IMR-90 (cell line): ENCODE data around the gene ABHD17A. TPM values are rescaled to one million over a fixed set of nuclear protein-coding genes. Genes with fewer than 3 reads are reported as not detected.
A peak's percentile ranks its signal among the peaks of the same experiment; 100 is the strongest.

ENCODE experiments used
- ATAC-seq: fragments of 200-7000 bp; cut with Tn5 transposase; 2 replicates; pipeline ENCODE4 v1.9.1; 2020; ENCODE audit warnings: low read depth, mild to moderate bottlenecking, moderate library complexity
- BruUV-seq: library from RNA; stranded (reverse); fragments of 400-500 nt; replicated peaks from 2 replicates; lab custom pipeline; 2021; lab: Mats Ljungman, UMichigan
- CTCF ChIA-PET: fragments of 300-600 bp; formaldehyde crosslinking; extraction: SDS; loops from one replicate; lab custom pipeline; 2021; ENCODE audit warnings: antibody characterized with exemption; lab: Yijun Ruan, JAX
- POLR2A ChIA-PET: fragments of 300-600 bp; sonication (Branson Sonifier 250); formaldehyde crosslinking; loops from one replicate; lab custom pipeline; 2022; ENCODE audit warnings: antibody characterized with exemption; ENCODE audit not compliant: unreplicated experiment; lab: Charles Lee
- DNase-seq: peaks from one replicate; pipeline ENCODE4 v3.0.0; 2013
- H2AFZ ChIP-seq: replicated peaks from 2 replicates; pipeline ENCODE3; 2013; ENCODE audit warnings: low read length, mild to moderate bottlenecking; ENCODE audit not compliant: poor library complexity
- H2AK5ac ChIP-seq: 2 replicates; pipeline ENCODE4 v1.6.1; 2013; ENCODE audit warnings: low read depth, low read length, inconsistent platforms
- H2AK9ac ChIP-seq: replicated peaks from 2 replicates; pipeline ENCODE3; 2013; ENCODE audit warnings: mild to moderate bottlenecking, low read depth, low read length, moderate library complexity; ENCODE audit not compliant: poor library complexity
- H2BK120ac ChIP-seq: 2 replicates; pipeline ENCODE4 v1.6.1; 2013; ENCODE audit warnings: low read depth, low read length, inconsistent platforms
- H2BK15ac ChIP-seq: 3 replicates; pipeline ENCODE4 v1.6.1; 2013; ENCODE audit warnings: low read depth, low read length, inconsistent platforms
- H2BK20ac ChIP-seq: 2 replicates; pipeline ENCODE4 v1.6.1; 2013; ENCODE audit warnings: low read depth, mild to moderate bottlenecking, inconsistent platforms, low read length, moderate library complexity
- H2BK5ac ChIP-seq: 2 replicates; pipeline ENCODE4 v1.6.1; 2013; ENCODE audit warnings: mild to moderate bottlenecking, low read depth, low read length, inconsistent platforms; ENCODE audit not compliant: poor library complexity, severe bottlenecking
- H3K14ac ChIP-seq: replicated peaks from 2 replicates; pipeline ENCODE4 v1.6.1; 2013; ENCODE audit warnings: low read depth, low read length, inconsistent platforms
- H3K18ac ChIP-seq: 2 replicates; pipeline ENCODE4 v1.6.1; 2013; ENCODE audit warnings: low read depth, low read length, control low read depth
- H3K23ac ChIP-seq: 2 replicates; pipeline ENCODE4 v1.6.1; 2013; ENCODE audit warnings: low read depth, low read length, inconsistent platforms
- H3K27ac ChIP-seq: 2 replicates; pipeline ENCODE4 v1.5.1; 2013; ENCODE audit warnings: mild to moderate bottlenecking, control low read depth, low read length; ENCODE audit not compliant: insufficient read depth
- H3K27me3 ChIP-seq: 2 replicates; pipeline ENCODE4 v1.6.1; 2013; ENCODE audit warnings: low read length; ENCODE audit not compliant: control insufficient read depth, insufficient read depth
- H3K36me3 ChIP-seq: 2 replicates; pipeline ENCODE4 v1.6.1; 2013; ENCODE audit warnings: low read length, mixed read lengths; ENCODE audit not compliant: control insufficient read depth, insufficient read depth
- H3K4ac ChIP-seq: 2 replicates; pipeline ENCODE4 v1.6.1; 2013; ENCODE audit warnings: low read depth, low read length, inconsistent platforms
- H3K4me1 ChIP-seq: 2 replicates; pipeline ENCODE4 v1.6.1; 2013; ENCODE audit warnings: low read length, mixed read lengths; ENCODE audit not compliant: control insufficient read depth, insufficient read depth
- H3K4me2 ChIP-seq: 2 replicates; pipeline ENCODE4 v1.6.1; 2013; ENCODE audit warnings: low read depth, mild to moderate bottlenecking, control low read depth, low read length, moderate library complexity
- H3K4me3 ChIP-seq: 2 replicates; pipeline ENCODE4 v1.5.1; 2013; ENCODE audit warnings: low read depth, mild to moderate bottlenecking, control low read depth, low read length, moderate library complexity; ENCODE audit not compliant: insufficient read depth
- H3K56ac ChIP-seq: 2 replicates; pipeline ENCODE4 v1.6.1; 2013; ENCODE audit warnings: low read length, inconsistent platforms; ENCODE audit not compliant: insufficient read depth; ENCODE audit errors: extremely low read depth
- H3K79me1 ChIP-seq, 2 experiments: 2 replicates each; pipeline ENCODE4 v1.6.1; 2013; ENCODE audit warnings: low read length in 2 of 2, inconsistent platforms in 1 of 2, low read depth in 1 of 2
- H3K9ac ChIP-seq: 2 replicates; pipeline ENCODE4 v1.6.1; 2013; ENCODE audit warnings: low read depth, low read length, control low read depth
- H3K9me1 ChIP-seq: 2 replicates; pipeline ENCODE4 v1.6.1; 2013; ENCODE audit warnings: low read length, inconsistent platforms; ENCODE audit not compliant: insufficient read depth
- H3K9me3 ChIP-seq: 2 replicates; pipeline ENCODE4 v1.6.1; 2013; ENCODE audit warnings: low read length; ENCODE audit not compliant: control insufficient read depth, insufficient read depth
- H4K20me1 ChIP-seq: 2 replicates; pipeline ENCODE4 v1.6.1; 2013; ENCODE audit warnings: low read length, inconsistent platforms; ENCODE audit not compliant: insufficient read depth
- H4K5ac ChIP-seq: 2 replicates; pipeline ENCODE4 v1.6.1; 2013; ENCODE audit warnings: mild to moderate bottlenecking, low read depth, low read length, control low read depth
- H4K8ac ChIP-seq, 2 experiments: 2 replicates each; pipeline ENCODE4 v1.6.1; 2013; ENCODE audit warnings: low read depth in 2 of 2, low read length in 2 of 2, control low read depth in 1 of 2, inconsistent platforms in 1 of 2
- H4K91ac ChIP-seq: 2 replicates; pipeline ENCODE4 v1.6.1; 2013; ENCODE audit warnings: low read depth, low read length, inconsistent platforms; ENCODE audit not compliant: insufficient read depth
- BHLHE40 ChIP-seq: fragments of 150-350 bp; IDR thresholded peaks from 2 replicates; pipeline ENCODE4 v1.6.1; 2016; ENCODE audit warnings: mild to moderate bottlenecking, low read depth, low read length
- CEBPB ChIP-seq: IDR thresholded peaks from 2 replicates; pipeline ENCODE4 v1.6.1; 2012; ENCODE audit warnings: low read depth, low read length, improper control_type of control experiment
- CHD1 ChIP-seq: IDR thresholded peaks from 2 replicates; pipeline ENCODE4 v1.6.1; 2012; ENCODE audit warnings: low read depth, low read length, improper control_type of control experiment
- CTCF ChIP-seq: conservative IDR thresholded peaks from 2 replicates; pipeline ENCODE4 v1.5.1; 2012; ENCODE audit warnings: mild to moderate bottlenecking, low read depth, low read length, improper control_type of control experiment
- ELK1 ChIP-seq: fragments of 150-350 bp; IDR thresholded peaks from 2 replicates; pipeline ENCODE4 v1.6.1; 2016; ENCODE audit warnings: low read depth, mild to moderate bottlenecking, low read length, moderate library complexity, borderline replicate concordance
- FOS ChIP-seq: fragments of 150-350 bp; IDR thresholded peaks from 2 replicates; pipeline ENCODE4 v1.6.1; 2016; ENCODE audit warnings: low read depth, low read length
- MAFK ChIP-seq: IDR thresholded peaks from 2 replicates; pipeline ENCODE4 v1.6.1; 2012; ENCODE audit warnings: low read depth, low read length, improper control_type of control experiment
- MAZ ChIP-seq: IDR thresholded peaks from 2 replicates; pipeline ENCODE4 v1.6.1; 2012; ENCODE audit warnings: low read depth, mild to moderate bottlenecking, low read length, improper control_type of control experiment, moderate library complexity, borderline replicate concordance
- NFE2L2 ChIP-seq: fragments of 150-350 bp; IDR thresholded peaks from 2 replicates; pipeline ENCODE4 v1.6.1; 2016; ENCODE audit warnings: low read depth, mild to moderate bottlenecking, low read length
- POLR2A ChIP-seq: IDR thresholded peaks from 2 replicates; pipeline ENCODE4 v1.6.1; 2012; ENCODE audit warnings: mild to moderate bottlenecking, low read depth, low read length
- RAD21 ChIP-seq: IDR thresholded peaks from 2 replicates; pipeline ENCODE4 v1.6.1; 2012; ENCODE audit warnings: low read length, improper control_type of control experiment
- RCOR1 ChIP-seq: IDR thresholded peaks from 2 replicates; pipeline ENCODE4 v1.6.1; 2012; ENCODE audit warnings: mild to moderate bottlenecking, low read length, improper control_type of control experiment; ENCODE audit not compliant: insufficient replicate concordance
- RFX5 ChIP-seq: IDR thresholded peaks from 2 replicates; pipeline ENCODE4 v1.8.0; 2012; ENCODE audit warnings: low read depth, mild to moderate bottlenecking, low read length, moderate library complexity
- SMC3 ChIP-seq: fragments of 150-350 bp; IDR thresholded peaks from 2 replicates; pipeline ENCODE4 v1.6.1; 2016; ENCODE audit warnings: low read depth, mild to moderate bottlenecking, antibody characterized with exemption, low read length, moderate library complexity
- WGBS, 2 experiments: methylation state at CpG; one replicate each; pipeline versions ENCODE4 v1.1.5 to v1.1.7; 2013; ENCODE audit warnings: missing lambda C conversion rate in 2 of 2; ENCODE audit not compliant: insufficient read length in 1 of 2; ENCODE audit errors: extremely low coverage in 2 of 2; 5-methylcytosine and 5-hydroxymethylcytosine counted together
- dilution Hi-C: fragments of 300-500 bp; cut with HindIII; formaldehyde crosslinking; loops from one replicate; pipeline ENCODE4 v1.14.3; 2018; ENCODE audit warnings: low sequenced_read_pairs; ENCODE audit not compliant: unreplicated experiment
- in situ Hi-C: fragments of 300-500 bp; cut with MboI; formaldehyde crosslinking; loops from 3 replicates; pipeline ENCODE4 v1.14.3; 2019; ENCODE audit warnings: low sequenced_read_pairs, inconsistent platforms, mixed read lengths
- intact Hi-C: fragments of 100-400 bp; cut with micrococcal nuclease; formaldehyde crosslinking; loops from 2 replicates; pipeline ENCODE4 v1.10.0; 2022
- polyA plus RNA-seq, 3 experiments: library from polyadenylated mRNA; depleted of rRNA; stranded (reverse); fragments of >200 nt; gene quantifications; 2 replicates each; pipeline ENCODE4 v1.2.3, GENCODE V29; 2012; ENCODE audit warnings: low replicate concordance in 1 of 3
- total RNA-seq: library from RNA; depleted of rRNA; stranded (reverse); fragments of >200 nt; gene quantifications from 2 replicates; pipeline ENCODE4 v1.2.3, GENCODE V29; 2012
- TF ChIP-seq, protein P1 (sequence below): fragments of 150-350 bp; IDR thresholded peaks from 2 replicates; pipeline ENCODE4 v1.6.1; 2017; ENCODE audit warnings: mild to moderate bottlenecking, antibody characterized with exemption, low read length, low read depth

Gene ABHD17A
- total and polyA plus RNA-seq, 2 of the 4 experiments (the other 2 are of a cell fraction) = 37.8 to 76.2 TPM

DNA sequence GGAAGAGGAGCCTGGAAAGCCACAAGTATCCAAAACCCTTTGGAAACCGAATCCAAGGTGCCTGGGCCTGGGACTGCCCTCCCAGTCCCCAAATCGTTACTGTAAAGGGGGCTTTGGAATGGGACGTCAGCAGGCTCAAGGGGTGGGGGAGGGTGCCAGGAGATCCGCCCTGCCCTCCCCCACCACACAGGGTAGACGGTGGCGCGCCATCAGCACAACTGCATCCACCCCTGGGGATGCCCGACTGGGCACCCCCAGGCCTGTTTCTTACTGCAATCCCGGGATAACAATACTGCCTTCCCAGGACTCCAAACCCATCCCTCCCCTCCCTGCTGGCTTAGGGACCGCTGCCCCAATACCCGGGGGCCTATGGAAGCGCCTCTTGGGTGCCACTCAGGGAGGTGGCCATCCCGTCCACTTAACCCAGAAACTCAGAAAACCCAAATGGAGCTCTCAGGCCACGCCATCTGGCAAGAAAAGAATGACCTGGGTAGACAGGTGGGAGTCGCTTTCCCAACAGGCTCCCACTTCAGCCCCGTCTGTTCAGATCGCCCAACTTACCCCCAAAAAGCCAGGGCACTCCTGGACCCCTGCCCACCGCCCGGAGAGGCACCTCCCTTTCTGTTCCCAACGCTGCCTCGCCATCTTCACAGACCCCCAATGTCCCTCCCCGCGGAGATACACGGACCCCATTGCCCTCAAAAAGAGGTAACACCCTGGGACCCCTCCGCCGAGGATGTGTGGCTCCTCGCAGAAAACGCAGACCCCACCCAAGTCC is 24.3 kb downstream of the ABHD17A start:
- peak overlapping the region; percentile 27; the same call in 1 of the 2 replicates for H2AK5ac ChIP-seq
- DNase-seq (no peak), ATAC-seq (no peak)
- dilution Hi-C loops (no loop called here), in situ Hi-C loops (no loop called here), intact Hi-C loops (no loop called here)
- no peak overlapping the region for H4K91ac ChIP-seq
- no peak overlapping the region for H2BK20ac ChIP-seq
- H3K27me3 ChIP-seq = no peaks in the 10 kb centered on the region
- peaks cover 43% of the 10 kb centered on the region for H3K4me1 ChIP-seq
- no peak overlapping the region for H2BK15ac ChIP-seq
- H3K4me3 ChIP-seq = peak overlapping the region; percentile 98
- H4K20me1 ChIP-seq = peaks cover 65% of the 10 kb centered on the region
- peak overlapping the region; percentile 0; the same call in 1 of the 2 replicates for H3K4ac ChIP-seq
- H4K5ac ChIP-seq = no peak overlapping the region
- peak overlapping the region; percentile 1 for H2AFZ ChIP-seq
- WGBS, 2 experiments = 33% methylated on average over 14 of the region's 28 CpGs; no CpG with 5 or more reads in 1 of the 2 experiments
- H2BK5ac ChIP-seq = no peak overlapping the region
- H3K56ac ChIP-seq = no peak overlapping the region; the same call in 1 of the 2 replicates
- H4K8ac ChIP-seq = no peak overlapping the region
- CTCF ChIA-PET = no interaction called here
- no peak overlapping the region for H2BK120ac ChIP-seq
- peak overlapping the region; percentile 68 for H3K27ac ChIP-seq
- H3K4me2 ChIP-seq = peak overlapping the region; percentile 77
- H3K23ac ChIP-seq = peak overlapping the region; percentile 72
- no peaks in the 10 kb centered on the region for H3K9me3 ChIP-seq
- peaks cover 11 to 69% of the 10 kb centered on the region in 2 experiments; a peak in 3 of 4 replicates for H3K79me1 ChIP-seq
- H3K36me3 ChIP-seq = no peaks in the 10 kb centered on the region
- TF ChIP-seq, protein P1, sequence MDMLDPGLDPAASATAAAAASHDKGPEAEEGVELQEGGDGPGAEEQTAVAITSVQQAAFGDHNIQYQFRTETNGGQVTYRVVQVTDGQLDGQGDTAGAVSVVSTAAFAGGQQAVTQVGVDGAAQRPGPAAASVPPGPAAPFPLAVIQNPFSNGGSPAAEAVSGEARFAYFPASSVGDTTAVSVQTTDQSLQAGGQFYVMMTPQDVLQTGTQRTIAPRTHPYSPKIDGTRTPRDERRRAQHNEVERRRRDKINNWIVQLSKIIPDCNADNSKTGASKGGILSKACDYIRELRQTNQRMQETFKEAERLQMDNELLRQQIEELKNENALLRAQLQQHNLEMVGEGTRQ = no peak
- TF ChIP-seq FOS = no peak
- TF ChIP-seq CEBPB = no peak
- TF ChIP-seq NFE2L2 = no peak
- TF ChIP-seq POLR2A = no peak
- TF ChIP-seq BHLHE40 = no peak
- no peak for TF ChIP-seq SMC3
- no peak for TF ChIP-seq MAZ
- no peak for TF ChIP-seq RFX5
- TF ChIP-seq ELK1 = no peak
- TF ChIP-seq CHD1 = no peak
- no peak for TF ChIP-seq CTCF
- no peak for TF ChIP-seq MAFK
- no peak for TF ChIP-seq RCOR1
- no peak for TF ChIP-seq RAD21
- peaks cover 6% of the 10 kb centered on the region; the same call in 1 of the 2 replicates for H3K9me1 ChIP-seq
- peak overlapping the region; percentile 0 for H3K14ac ChIP-seq
- peak overlapping the region; percentile 84 for H3K9ac ChIP-seq
- H2AK9ac ChIP-seq = peak overlapping the region; percentile 94
- no peak overlapping the region for H3K18ac ChIP-seq
- POLR2A ChIA-PET = no interaction called here
- no TSS peak for BruUV-seq
